ENCODE data around the gene NME3.

- TF ChIP-seq POLR2A (IDR thresholded peaks at IDR 0.05): no peak
- TF ChIP-seq CTCF (IDR thresholded peaks at IDR 0.05): no peak
- TF ChIP-seq EP300 (IDR thresholded peaks at IDR 0.05): no peak
Measured at GRCh38 chr16:1760911-1761310, 10.4 kb downstream of the NME3 start.

Measured in ovary (tissue), 3 donors.